Measurements from ENCODE around the gene PAK2.
A peak's percentile ranks its signal among the peaks of the same experiment; 100 is the strongest.
"Not testable (repeated sequence)": the region's sequence is repeated elsewhere in the genome, so short reads cannot be mapped to it uniquely, and the experiment has no call there.

The PAK2 gene

GRCh38 chr3:196867507-196868296, 128.0 kb downstream of the PAK2 start, which contains the start of gene SENP5:
Gene SENP5 (plus strand): TSS chr3:196867920. CDS start chr3:196885182, 17,262 bp downstream.
- DNase-seq (ENCODE audit: low read depth, low spot score), result peak; percentile 91
- in situ Hi-C loops (cut with HindIII; ENCODE audit: low sequenced_read_pairs), result no loop called here
- no peak for TF ChIP-seq CTCF (IDR thresholded peaks at IDR 0.05; ENCODE audit: low read depth, low read length)
- H3K4me3 ChIP-seq (ENCODE audit: low read depth, low read length), result peak within 1 kb of the TSS; percentile 90

GRCh38 chr3:196868297-196868661, 128.6 kb downstream of the PAK2 start:
- TF ChIP-seq CTCF (IDR thresholded peaks at IDR 0.05; ENCODE audit: low read depth, low read length), result no peak
- DNase-seq (ENCODE audit: low read depth, low spot score), result no peak
- in situ Hi-C loops (cut with HindIII; ENCODE audit: low sequenced_read_pairs), result no loop called here
- peak overlapping the region; percentile 90 for H3K4me3 ChIP-seq (ENCODE audit: low read depth, low read length)

- TF ChIP-seq CTCF (IDR thresholded peaks at IDR 0.05; ENCODE audit: low read depth, low read length), result no peak
- in situ Hi-C loops (cut with HindIII; ENCODE audit: low sequenced_read_pairs), result no loop called here
- DNase-seq (ENCODE audit: low read depth, low spot score), result peak; percentile 19
- H3K4me3 ChIP-seq (ENCODE audit: low read depth, low read length), result no peak overlapping the region
Measured at GRCh38 chr3:196872316-196872715, 132.7 kb downstream of the PAK2 start.

GRCh38 chr3:196874511-196875094, 134.9 kb downstream of the PAK2 start:
- H3K4me3 ChIP-seq (ENCODE audit: low read depth, low read length); in situ Hi-C loops (cut with HindIII; ENCODE audit: low sequenced_read_pairs); DNase-seq (ENCODE audit: low read depth, low spot score): not testable (repeated sequence)

- H3K4me3 ChIP-seq (ENCODE audit: low read depth, low read length), result no peak overlapping the region
- no peak for TF ChIP-seq CTCF (IDR thresholded peaks at IDR 0.05; ENCODE audit: low read depth, low read length)
- no peak for DNase-seq (ENCODE audit: low read depth, low spot score)
- in situ Hi-C loops (cut with HindIII; ENCODE audit: low sequenced_read_pairs), result no loop called here
Measured at GRCh38 chr3:196875258-196875657, 135.6 kb downstream of the PAK2 start.

All from astrocyte of the spinal cord (primary cell).